CD4-positive, alpha-beta T cell treated with Interleukin-4 for 1 hour (primary cell): ENCODE data around the gene HTR3A.
A peak's percentile ranks its signal among the peaks of the same experiment; 100 is the strongest.

ENCODE experiments used
- DNase-seq, 2 donors: peaks; one replicate each; pipeline ENCODE4 v3.0.0-alpha.2; 2020 to 2022

HTR3A gene

GRCh38 chr11:113980785-113981184 lies 5.9 kb downstream of the HTR3A start:
- DNase-seq, result no peak

- no peak for DNase-seq
Observed at GRCh38 chr11:113982306-113982705, 7.4 kb downstream of the HTR3A start.

GRCh38 chr11:113984781-113985180 lies 9.9 kb downstream of the HTR3A start:
- no peak for DNase-seq

GRCh38 chr11:113985906-113986305 lies 11.0 kb downstream of the HTR3A start:
- DNase-seq, result no peak

- DNase-seq, result no peak
Observed at GRCh38 chr11:113986351-113987140, 11.6 kb downstream of the HTR3A start.

GRCh38 chr11:113989381-113989780 lies 14.5 kb downstream of the HTR3A start:
- no peak for DNase-seq

- no peak for DNase-seq
Observed at GRCh38 chr11:113989916-113990315, 15.0 kb downstream of the HTR3A start.

GRCh38 chr11:113991170-113991569 lies 16.3 kb downstream of the HTR3A start:
- no peak for DNase-seq

GRCh38 chr11:113991718-113992458 lies 17.0 kb downstream of the HTR3A start:
- no peak for DNase-seq

GRCh38 chr11:113992459-113993110 lies 17.7 kb downstream of the HTR3A start:
- DNase-seq, result no peak

- DNase-seq, result peak; percentile 27 to 37
Observed at GRCh38 chr11:113994077-113994954, 19.4 kb downstream of the HTR3A start.

GRCh38 chr11:113997473-113997872 lies 22.6 kb downstream of the HTR3A start:
- no peak for DNase-seq

- DNase-seq, result no peak
Observed at GRCh38 chr11:113998574-113998973, 23.7 kb downstream of the HTR3A start.

- DNase-seq, result no peak
Observed at GRCh38 chr11:114000526-114000925, 25.6 kb downstream of the HTR3A start.

- DNase-seq, result no peak
Observed at GRCh38 chr11:114001416-114001815, 26.5 kb downstream of the HTR3A start.

GRCh38 chr11:114008331-114008730 lies 33.4 kb downstream of the HTR3A start:
- DNase-seq, result no peak

- DNase-seq, result no peak
Observed at GRCh38 chr11:114010931-114011330, 36.0 kb downstream of the HTR3A start.

- no peak for DNase-seq
Observed at GRCh38 chr11:114011443-114011842, 36.5 kb downstream of the HTR3A start.

- no peak for DNase-seq
Observed at GRCh38 chr11:114015117-114015516, 40.2 kb downstream of the HTR3A start.

GRCh38 chr11:114016986-114017385 lies 42.1 kb downstream of the HTR3A start:
- DNase-seq, result no peak

GRCh38 chr11:114017723-114018122 lies 42.8 kb downstream of the HTR3A start:
- no peak for DNase-seq

- no peak for DNase-seq
Observed at GRCh38 chr11:114019046-114019445, 44.1 kb downstream of the HTR3A start.

GRCh38 chr11:114019574-114019973 lies 44.7 kb downstream of the HTR3A start:
- no peak for DNase-seq
